Measurements from ENCODE around the gene KIF13A. TPM values are rescaled to one million over a fixed set of nuclear protein-coding genes. Genes with fewer than 3 reads are reported as not detected.

The KIF13A gene
- total and polyA plus RNA-seq, 9 of the 15 experiments (the other 6 are each of a cell fraction or from before 2014, with no cell fraction given), result 3.6 to 44.3 (median 29.7) TPM

- no peaks in the 10 kb centered on the region for H3K9me1 ChIP-seq (ENCODE audit: control insufficient read depth, insufficient read depth, low read length)
- 26% methylated on average over 6 of the region's 6 CpGs for WGBS (ENCODE audit: insufficient coverage, low coverage, missing lambda C conversion rate)
- DNase-seq (ENCODE audit: extremely low read depth in 1 of 4, low spot score in 3 of 4) (no peak), ATAC-seq (peak; percentile 71), FAIRE-seq (no peak)
- in situ Hi-C loops (cut with MboI), result no loop called here
- intact Hi-C loops (cut with micrococcal nuclease), result no loop called here
- ChIA-PET CTCF (ENCODE audit: low intra/inter-chr PET ratio) (no interaction called here), POLR2A (interaction anchor here (0.8 to 2.6 kb wide), 8 partner anchors 10 to 89 kb away, joined by 3 to 15 read pairs (median 6); partner anchors contain the start of gene NUP153)
- peak overlapping the region; percentile 81 for H2AFZ ChIP-seq (ENCODE audit: low read depth, low read length)
- H3K27me3 ChIP-seq (ENCODE audit: control insufficient read depth in 2 of 2, insufficient read depth in 2 of 2, low read length in 2 of 2), result no peaks in the 10 kb centered on the region
- BruUV-seq (replicated peaks), result no TSS peak
- no peak overlapping the region for H3K4me2 ChIP-seq (ENCODE audit: insufficient read depth, low read length)
- H3K9me3 ChIP-seq (replicated peaks; ENCODE audit: control insufficient read depth, insufficient read depth, low read depth, low read length), result no peaks in the 10 kb centered on the region
- H4K20me1 ChIP-seq (replicated peaks; ENCODE audit: control insufficient read depth, insufficient read depth, low read length), result no peaks in the 10 kb centered on the region
- peaks cover under 1 to 12% of the 10 kb centered on the region in 2 experiments for H3K4me1 ChIP-seq (replicated peaks in 1 of 2; ENCODE audit: control insufficient read depth in 2 of 2, insufficient read depth in 2 of 2, low read length in 2 of 2)
- H3K79me2 ChIP-seq (ENCODE audit: control insufficient read depth, insufficient read depth, low read length), result no peaks in the 10 kb centered on the region
- H3K36me3 ChIP-seq (ENCODE audit: control insufficient read depth, insufficient read depth, low read length), result no peaks in the 10 kb centered on the region
- H3K4me3 ChIP-seq, result no peak overlapping the region
- peak overlapping the region; percentile 69 for H3K27ac ChIP-seq (ENCODE audit: extremely low read depth, low read depth, low read length)
- H3K9ac ChIP-seq (ENCODE audit: insufficient read depth in 1 of 2, low read depth in 2 of 2, low read length in 2 of 2), result peak overlapping the region in 1 of 2 experiments; percentile 7; a peak in 1 of 4 replicates
- no peak for TF ChIP-seq GATAD2A (IDR thresholded peaks at IDR 0.05)
- TF ChIP-seq CREB5 (CRISPR knock-in tag; IDR thresholded peaks at IDR 0.05), result no peak
- TF ChIP-seq NR2C2 (CRISPR knock-in tag; IDR thresholded peaks at IDR 0.05), result no peak
- peak; percentile 2; the same call in 1 of the 2 replicates for TF ChIP-seq NR2C2 (tag; IDR thresholded peaks at IDR 0.05)
- 0 out of 2 replicates have a peak, but pooled peaks have one; percentile 8 for TF ChIP-seq L3MBTL2 (IDR thresholded peaks at IDR 0.05)
- peak; percentile 65 for TF ChIP-seq ZNF175 (CRISPR knock-in tag; IDR thresholded peaks at IDR 0.05; ENCODE audit: low read depth)
- TF ChIP-seq E2F3 (CRISPR knock-in tag; IDR thresholded peaks at IDR 0.05), result no peak
- no peak for TF ChIP-seq CBX5 (IDR thresholded peaks at IDR 0.05; ENCODE audit: borderline replicate concordance, low read depth)
- peak; percentile 85 for TF ChIP-seq FOSL1 (tag; conservative IDR thresholded peaks at IDR 0.05)
- no peak for TF ChIP-seq HSF4 (CRISPR knock-in tag; IDR thresholded peaks at IDR 0.05; ENCODE audit: borderline replicate concordance)
- no peak for TF ChIP-seq ZBTB43 (CRISPR knock-in tag; IDR thresholded peaks at IDR 0.05)
- TF ChIP-seq ZNF740 (CRISPR knock-in tag; IDR thresholded peaks at IDR 0.05), result no peak
- no peak for TF ChIP-seq ZNF740 (tag; IDR thresholded peaks at IDR 0.05)
- TF ChIP-seq GABPB2 (CRISPR knock-in tag; conservative IDR thresholded peaks at IDR 0.05), result no peak
- TF ChIP-seq CTBP1 (IDR thresholded peaks at IDR 0.05; ENCODE audit: borderline replicate concordance), result no peak
- TF ChIP-seq POLR2H (tag; IDR thresholded peaks at IDR 0.05; ENCODE audit: low read depth), result 0 out of 2 replicates have a peak, but pooled peaks have one; percentile 68
Observed at GRCh38 chr6:17730078-17730704, 257.2 kb downstream of the KIF13A start.
